RKO (cell line): ENCODE measurements around the gene TRMU.
"Not testable (repeated sequence)": the region's sequence is repeated elsewhere in the genome, so short reads cannot be mapped to it uniquely, and the experiment has no call there.

Experiments
- DNase-seq: peaks from one replicate; pipeline ENCODE4 v3.0.0-alpha.2; 2016; ENCODE audit warnings: low spot score

Gene TRMU

DNA sequence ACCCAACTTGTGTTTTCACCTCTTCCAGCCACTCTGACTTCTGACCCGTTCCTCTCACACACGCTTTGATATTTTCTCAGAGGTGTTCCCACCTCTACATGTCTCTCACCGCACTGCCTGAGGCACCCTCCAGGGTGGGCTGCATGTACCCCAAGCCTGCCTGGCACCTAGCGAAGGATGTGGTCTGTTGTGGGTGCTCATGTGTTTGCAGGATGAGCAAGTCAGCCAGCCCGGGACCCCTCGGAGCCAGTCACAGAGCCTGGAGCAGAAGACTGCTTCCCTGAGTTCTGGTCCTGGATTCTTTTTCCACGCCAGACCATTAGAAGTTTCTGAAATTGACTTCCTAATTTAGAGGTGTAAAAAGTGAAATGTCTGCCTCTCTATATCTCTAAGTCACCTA is 35.0 kb upstream of the TRMU start:
- no peak for DNase-seq

DNA sequence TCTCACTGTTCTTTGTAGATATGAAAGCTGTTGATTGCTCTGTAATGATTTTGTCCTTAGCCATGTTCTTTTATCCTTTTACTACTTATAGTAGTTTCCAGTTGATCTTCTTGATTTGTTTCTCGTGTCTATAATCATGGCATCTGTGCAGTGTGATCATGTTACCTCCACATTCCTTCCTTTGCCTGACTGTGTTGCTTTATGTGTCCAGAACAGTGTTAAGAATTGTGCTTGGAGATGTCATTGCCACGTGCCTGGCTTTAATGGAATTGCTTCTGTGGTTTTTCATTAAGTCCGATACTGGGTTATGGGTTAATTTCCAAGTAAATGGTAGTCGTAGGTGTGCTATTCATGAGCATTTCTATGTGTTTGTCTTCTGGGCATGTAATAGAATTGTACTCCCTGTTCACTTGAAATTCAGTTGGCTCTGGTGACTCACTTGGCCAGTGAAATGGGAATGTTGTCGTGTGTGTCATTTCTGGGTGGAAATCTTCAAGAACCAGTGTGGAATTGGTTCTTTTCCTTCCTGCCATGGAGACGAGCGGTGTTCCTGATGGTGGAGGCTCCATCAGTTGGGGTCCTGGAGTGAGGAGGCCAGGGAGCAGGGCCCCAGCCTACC is 32.1 kb upstream of the TRMU start:
- DNase-seq, result no peak

DNA sequence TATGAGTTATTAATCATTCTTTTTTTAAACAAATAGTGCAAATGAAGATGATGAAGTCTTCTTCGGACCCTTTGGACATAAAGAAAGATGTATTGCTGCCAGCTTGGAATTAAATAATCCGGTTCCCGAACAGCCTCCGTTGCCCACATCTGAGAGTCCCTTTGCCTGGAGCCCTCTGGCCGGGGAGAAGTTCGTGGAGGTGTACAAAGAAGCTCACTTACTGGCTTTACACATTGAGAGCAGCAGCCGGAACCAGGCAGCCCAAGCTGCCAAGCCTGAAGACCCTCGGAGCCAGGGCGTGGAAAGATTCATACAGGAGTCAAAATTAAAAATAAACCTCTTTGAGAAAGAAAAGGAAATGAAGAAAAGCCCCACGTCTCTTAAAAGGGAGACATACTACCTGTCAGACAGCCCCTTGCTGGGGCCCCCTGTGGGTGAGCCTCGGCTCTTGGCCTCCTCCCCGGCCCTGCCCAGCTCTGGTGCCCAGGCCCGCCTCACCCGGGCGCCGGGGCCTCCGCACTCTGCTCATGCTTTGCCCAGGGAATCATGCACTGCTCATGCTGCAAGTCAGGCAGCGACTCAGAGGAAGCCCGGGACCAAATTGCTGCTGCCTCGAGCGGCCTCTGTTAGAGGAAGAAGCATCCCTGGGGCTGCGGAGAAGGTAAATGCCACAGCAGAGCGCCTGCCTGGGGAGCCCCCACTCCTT is 27.1 kb upstream of the TRMU start:
- DNase-seq, result no peak

DNA sequence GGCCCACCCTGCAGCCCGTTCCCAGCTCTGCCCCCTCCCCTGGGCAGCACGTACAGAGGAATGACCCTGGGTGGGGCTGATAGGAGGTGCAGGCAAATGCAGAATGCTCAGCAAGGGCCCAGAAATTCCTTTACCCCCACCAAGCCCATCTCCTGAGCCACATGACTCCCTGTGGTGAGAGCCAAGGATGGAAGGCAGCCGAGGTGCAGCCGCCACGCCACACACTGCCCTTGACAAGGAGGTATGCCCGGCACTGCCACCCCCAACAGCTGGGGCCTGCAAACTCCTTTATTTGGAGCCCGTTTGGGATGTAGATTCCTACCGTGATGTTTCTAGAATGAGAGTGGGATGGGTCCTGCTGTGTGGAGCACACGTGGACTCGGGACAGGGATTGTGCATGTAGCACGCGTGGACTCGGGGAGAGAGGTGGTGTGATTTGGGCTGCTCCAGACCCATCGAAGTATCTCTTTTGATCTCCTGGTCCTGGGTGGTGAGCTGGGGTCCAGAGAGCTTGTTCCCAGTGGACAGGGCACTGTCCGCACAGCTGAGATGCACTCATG is 25.9 kb upstream of the TRMU start:
- no peak for DNase-seq

DNA sequence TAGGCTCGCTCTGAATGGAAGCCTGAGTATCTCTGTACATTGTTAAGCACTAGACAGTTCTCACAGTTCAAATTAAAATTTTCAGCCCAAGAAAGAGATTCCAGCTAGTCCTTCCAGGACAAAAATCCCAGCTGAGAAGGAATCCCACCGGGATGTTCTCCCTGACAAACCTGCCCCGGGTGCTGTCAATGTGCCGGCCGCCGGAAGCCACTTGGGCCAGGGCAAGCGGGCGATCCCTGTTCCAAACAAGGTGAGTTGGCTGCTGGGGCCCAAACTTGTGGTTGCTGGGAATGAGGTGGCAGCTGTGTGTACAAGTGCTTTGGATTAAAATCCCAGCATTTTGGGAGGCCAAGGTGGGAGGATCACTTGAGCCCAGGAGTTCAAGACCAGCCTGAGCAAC is 23.5 kb upstream of the TRMU start:
- no peak for DNase-seq

DNA sequence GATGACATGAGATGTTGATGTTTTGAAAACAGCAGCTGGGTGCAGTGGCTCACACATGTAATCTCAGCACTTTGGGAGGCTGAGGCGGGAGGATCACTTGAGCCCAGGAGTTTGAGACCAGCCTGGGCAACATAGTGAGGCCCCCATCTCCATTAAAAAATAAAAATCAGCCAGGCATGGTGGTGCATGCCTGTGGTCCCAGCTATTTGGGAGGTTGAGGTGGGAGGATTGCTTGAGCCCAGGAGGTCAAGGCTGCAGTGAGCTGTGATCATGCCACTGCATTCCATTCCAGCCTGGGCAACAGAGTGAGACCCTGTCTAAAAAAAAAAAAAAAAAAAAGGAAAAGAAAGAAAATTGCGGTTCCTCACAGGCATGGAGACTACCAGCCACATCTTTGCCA is 22.7 kb upstream of the TRMU start:
- DNase-seq, result not testable (repeated sequence)

DNA sequence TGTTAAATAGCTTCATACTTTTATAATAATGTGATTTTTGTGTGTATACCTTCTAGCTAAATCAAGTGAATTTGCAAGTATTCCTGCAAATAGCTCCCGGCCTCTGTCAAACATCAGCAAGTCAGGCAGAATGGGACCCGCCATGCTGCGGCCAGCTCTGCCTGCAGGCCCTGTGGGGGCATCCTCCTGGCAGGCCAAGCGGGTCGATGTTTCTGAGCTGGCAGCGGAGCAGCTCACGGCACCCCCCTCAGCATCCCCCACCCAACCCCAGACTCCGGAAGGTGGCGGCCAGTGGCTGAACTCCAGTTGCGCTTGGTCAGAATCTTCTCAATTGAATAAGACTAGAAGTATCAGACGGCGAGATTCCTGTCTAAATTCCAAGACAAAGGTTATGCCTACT is 19.5 kb upstream of the TRMU start:
- DNase-seq, result no peak

DNA sequence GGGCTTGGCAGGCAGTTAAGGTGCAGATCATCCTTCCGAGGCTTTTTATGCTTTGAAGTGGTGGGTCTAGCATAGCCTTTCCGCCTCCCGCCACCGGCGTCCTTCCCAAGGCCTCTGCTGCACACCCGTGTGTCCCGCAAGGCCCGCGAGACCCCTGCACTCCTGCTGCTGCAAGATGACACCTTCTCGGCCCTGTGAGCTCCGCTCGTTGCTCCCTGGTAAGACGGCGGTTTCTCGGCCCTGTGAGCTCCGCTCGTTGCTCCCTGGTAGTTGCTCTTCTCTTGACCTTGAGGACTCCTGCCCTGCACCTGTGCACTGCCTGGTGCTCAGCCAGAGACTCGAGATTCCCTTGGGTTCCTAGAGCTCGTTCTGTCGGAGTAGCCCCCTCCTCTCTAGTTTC is 17.9 kb upstream of the TRMU start:
- DNase-seq, result no peak

DNA sequence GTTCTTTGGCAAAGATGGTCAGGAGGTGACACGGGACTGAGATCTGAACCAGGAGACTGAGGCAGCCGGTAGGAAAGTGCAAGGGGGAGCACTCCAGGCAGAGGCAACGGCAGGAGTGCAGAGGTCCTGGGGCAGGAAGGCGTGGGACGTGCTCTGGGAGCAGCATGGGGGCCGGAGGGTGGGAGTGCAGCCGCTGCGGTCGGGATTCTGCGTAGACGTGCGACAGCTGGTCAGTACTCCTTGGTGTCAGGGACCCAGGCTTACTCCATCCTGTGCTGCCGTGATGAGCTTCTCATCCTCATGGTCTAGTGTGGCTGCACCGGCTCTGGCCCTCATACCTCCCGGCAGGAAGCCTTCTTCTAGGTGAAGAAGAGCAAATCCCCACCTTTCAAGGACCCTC is 16.9 kb upstream of the TRMU start:
- no peak for DNase-seq

DNA sequence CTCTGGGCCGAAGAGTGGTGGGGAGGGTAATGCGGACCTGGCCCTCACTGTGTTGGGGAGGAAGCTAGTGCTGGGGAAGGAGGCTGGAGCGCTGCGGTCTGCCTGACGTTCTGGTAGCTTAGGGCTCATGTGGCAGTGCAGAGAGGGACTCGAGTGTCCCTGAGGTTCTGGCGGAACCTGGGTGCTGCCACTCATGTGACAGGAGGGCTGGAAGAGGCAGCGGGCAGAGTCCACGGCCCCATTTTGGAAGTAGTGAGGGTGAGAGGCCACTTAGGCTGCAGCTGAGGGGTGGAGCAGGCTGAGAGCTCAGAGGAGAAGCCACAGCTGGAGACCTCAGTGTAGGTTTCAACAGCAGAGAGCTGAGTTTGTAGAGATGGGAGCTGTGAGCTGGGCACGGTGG is 16.2 kb upstream of the TRMU start:
- DNase-seq, result no peak

DNA sequence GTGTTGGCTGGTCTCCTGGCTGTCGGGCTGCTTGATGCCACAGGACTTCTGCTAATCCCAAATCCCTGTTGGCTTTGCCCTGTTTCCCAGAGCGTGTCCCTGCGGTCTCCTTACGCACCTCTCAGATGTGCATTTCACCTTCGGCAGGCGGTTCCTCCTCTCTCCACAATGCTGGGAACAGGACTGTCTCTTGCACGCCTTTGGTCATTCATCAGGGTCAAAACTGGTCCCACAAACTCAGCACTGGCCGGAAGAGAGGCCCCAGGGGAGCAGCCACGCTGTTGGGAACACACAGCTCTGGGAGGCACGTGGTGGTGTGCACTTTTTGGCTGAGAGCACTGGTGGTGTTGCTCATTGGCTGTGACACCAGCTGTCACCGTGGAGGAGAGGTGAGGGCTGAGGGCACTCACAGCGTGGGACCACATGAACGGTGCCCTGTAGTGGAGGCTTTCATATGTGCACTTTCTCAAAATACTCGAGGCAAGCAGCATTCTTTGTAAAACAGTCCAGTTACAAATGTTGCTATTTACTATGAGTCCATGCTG is 15.3 kb upstream of the TRMU start:
- DNase-seq, result no peak

DNA sequence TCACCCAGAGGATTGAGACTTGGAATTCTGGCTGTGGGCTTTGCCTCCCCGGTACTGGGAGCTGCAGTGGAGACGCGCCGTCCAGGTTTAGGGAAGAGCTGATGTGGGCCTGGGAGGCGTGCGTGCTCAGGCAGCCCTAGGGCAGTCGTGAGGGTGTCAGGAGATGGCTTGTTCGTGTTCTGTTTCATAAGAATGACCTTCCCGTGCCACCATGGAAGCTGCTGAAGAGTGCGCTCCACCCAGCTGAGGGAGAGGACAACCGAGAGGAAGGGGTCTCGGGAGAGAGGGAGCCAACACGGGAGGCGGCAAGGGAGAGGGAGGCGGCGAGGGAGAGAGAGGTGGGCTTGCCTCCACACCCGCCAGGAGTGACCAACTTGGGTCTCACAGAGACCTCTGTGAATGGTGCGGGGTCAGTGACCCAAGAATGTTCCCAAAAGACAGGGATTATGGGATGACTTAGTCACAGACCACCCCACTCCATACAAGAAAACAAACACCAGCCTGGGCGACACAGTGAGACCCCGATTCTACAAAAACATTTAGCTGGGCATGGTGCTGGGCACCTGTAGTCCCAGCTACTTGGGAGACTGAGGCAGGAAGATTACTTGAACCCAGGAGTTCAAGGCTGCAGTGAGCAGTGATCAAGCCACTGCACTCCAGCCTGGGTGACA is 14.7 kb upstream of the TRMU start:
- DNase-seq, result no peak

DNA sequence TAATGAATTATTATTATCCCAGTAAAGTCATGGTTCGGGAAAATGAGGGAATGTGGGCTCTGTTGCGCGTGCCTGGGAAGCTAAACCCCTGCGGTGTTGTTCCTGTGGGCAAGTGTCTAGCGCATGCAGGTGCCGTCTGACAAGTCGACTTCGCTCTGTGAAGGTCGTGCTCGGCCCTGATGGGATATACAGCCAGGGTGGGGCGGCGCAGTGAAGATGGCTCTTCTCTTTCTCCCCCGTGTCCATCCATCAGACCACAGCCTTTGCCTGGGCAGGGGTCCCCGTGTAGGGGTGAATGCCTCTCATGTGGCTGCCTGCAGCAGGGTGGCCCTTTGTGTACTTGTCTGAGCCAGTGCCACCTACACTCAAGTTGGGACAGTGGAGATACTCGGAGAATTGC is 12.8 kb upstream of the TRMU start:
- no peak for DNase-seq

DNA sequence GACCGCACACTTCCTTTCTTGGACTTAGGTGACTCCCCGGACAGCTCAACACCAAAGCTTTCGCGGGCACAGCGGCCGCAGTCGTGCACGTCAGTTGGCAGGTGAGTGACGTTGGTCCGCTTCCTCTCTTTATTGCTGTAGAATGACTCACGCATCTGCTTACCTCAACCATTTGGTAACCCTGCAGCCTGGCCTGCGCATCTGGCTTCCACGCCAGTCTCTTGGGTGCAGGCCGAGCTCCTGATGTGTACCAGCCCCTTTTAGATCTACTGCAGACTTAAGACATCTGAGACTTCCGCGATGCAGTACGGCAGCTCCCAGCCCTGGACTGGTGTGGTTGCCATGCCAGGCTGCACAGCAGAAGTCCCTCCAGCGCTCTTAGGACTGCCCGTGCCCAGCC is 12.4 kb upstream of the TRMU start:
- DNase-seq, result no peak

DNA sequence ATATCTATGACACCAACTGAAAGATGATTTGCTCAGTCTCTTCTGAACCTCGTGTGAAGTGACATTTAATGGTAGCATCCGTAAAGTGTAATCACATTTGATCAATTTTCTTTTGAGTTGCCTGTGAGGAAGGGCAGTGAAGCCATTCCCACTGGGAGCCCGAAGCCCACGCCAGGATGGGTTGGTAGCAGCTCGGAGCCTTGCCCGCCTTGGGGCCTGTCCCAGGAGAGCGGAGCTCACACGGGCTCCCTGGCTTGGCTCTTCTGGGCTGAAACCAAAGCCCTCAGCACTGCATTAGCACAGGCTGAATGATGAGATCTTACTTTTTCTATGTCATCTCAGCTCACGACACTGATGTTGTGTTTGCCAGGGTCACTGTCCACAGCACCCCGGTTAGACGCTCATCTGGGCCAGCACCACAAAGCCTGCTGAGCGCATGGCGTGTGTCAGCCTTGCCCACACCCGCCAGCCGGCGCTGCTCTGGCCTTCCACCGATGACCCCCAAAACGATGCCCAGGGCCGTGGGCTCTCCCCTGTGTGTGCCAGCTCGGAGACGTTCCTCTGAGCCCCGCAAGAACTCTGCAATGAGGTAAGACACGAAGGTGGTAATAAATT is 9.3 kb upstream of the TRMU start:
- no peak for DNase-seq

DNA sequence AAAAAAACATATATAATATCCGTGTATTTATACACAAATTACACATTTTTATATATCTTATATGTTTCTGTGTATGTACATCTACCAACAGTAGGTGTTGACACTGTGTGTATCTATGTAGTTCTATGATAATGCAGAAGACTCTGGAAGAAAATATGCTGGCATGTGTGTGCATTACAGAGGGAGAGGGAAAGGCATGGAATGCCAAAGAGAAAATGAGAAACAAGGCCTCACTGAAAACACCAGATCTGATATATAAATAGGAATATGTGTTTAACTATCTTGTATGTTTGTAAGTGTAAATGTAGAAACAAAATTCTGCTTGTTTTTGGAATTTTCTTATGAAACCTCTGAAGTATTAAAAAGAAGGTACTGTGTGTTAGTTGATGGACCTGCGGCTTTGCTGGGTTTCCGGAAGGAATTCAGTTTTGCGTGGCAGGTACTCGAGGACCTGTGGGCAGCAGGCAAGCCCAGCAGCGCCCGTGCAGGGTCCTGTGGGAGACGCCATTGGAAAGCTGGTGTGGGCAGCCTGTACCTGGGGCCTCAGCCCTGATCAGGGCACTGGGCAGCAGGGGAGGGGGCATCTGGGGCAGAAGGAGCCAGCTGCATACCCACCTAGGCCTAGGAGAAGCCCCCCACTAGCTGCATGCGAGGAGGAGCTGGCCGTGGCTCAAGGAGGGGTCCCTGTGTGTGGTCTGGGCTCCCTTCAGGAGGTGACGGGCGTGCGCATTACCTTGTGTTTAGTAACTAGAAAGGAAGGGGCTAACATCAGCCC is 7.6 kb upstream of the TRMU start:
- DNase-seq, result no peak

DNA sequence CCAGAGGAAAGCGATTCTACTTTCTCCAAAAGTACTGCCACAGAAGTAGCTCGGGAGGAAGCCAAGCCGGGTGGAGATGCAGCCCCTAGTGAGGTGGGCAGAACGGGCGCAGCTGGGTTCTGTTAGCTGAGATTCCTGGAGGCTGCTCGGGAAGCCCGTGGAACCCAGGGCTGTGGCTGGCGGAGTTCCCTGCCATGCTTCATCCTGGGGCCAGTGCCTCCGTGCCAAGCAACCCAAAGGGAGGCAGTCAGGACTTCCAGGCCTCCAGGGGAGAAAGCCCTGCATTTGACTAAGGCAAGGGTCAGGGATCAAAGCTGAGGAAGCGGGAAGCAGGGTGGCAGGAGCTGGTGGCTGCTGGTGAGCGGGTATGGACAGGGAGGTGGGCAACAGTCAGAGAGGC is 6.7 kb upstream of the TRMU start:
- no peak for DNase-seq

DNA sequence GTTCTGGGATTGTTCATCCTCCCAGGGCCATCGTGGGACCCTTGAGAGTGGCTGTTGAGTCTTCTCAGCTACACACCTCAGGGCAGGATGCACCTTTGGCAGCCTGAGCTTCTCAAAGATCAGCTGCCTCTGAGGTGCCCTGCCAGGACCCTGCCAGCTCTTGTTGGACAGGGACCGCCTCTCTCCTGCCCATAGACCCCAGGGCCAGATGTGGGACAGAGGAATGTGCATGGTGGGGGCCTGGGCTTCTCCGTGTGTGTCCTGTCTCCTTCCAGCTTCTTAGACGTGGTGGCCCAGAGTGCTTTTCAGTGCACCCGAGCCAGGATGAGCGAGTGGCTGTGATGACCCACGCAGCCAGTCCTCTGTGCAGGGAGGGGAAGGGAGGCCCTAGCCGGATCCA is 5.9 kb upstream of the TRMU start:
- DNase-seq, result no peak

DNA sequence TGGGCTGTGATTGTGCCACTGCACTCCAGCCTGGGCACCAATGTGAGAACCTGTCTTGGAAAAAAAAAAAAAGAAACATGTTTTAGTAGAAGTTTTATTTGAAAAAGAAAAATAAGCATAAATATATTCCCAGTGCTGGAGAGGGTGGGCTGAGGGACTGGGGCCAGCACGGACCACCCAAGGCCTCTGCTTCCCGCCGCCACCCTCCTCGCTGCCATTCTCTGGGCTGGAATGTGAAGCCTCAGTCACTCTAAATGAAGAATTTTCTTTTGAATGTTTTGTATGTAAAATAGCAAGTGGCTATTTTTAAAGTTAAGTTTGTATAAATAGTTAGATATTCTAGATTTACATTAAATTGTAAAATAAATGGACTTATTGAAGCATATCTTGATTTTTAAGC is 5.1 kb upstream of the TRMU start:
- no peak for DNase-seq

DNA sequence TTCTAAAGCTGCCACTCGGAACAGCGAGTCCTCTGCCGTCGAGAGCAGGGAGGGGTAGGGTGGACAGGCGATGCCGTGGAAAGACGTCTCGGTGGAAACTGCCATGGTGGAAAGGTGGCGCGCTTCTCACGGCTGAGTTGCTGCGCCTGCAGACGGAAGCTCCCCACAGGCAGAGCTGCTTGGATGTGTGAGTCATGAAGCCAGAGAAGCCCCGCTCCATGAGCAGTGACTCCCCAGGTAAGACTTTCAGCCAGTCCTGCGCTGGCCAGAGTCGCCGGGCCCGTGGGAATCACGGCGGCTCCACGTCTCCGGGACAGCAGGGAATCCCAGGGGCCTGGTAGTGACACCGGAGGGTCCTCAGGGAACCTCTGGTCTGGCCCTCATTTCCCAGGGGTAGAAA is 4.0 kb upstream of the TRMU start:
- no peak for DNase-seq

DNA sequence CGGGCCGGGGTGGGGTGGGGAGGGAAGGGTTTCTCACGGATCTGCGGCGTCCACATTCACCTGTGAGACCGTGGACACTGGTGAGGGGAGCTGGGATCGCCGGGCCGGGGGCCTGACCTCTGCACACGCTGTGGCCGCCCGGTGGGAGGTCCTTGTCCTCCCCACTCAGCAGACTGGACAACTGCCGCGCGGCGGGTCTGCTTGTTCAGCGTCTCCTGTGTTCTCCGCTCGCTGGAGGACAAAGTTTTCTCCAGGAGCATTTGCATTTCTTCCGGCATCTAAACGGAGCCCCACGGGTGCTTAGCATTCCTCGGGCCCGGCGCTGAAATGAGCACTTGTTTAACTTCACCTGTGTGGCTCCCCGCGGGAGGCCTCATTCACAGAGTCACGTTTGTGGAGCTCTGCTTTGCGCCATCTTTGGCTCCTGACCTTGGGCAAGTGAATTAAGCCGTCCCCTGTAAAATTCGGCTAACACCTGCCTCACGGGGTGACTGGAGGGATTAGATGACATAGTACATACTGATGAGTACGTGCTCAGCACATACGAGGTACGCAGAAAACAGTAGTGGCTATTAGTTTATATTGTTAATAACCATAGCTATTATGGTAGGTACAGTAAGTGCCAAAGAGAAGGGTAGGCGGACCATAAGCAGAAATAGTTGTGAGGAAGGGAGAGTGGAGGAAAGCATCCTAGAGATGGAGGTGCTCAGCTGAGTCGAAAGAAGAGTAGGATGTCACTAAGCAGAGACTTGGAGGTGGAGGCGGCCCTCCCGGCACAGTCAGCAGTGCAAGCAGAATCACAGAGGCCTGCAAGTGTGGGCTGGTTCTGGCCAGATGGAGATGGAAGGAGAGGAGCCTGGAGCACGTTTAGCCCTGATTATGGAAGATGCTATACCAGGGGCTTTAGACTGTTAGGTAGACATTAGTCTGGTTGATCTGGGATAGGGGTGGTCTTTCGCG is 885 bp downstream of the TRMU start:
- DNase-seq, result peak; percentile 51
